Measurements from ENCODE around the gene SAE1.

Gene SAE1

DNA sequence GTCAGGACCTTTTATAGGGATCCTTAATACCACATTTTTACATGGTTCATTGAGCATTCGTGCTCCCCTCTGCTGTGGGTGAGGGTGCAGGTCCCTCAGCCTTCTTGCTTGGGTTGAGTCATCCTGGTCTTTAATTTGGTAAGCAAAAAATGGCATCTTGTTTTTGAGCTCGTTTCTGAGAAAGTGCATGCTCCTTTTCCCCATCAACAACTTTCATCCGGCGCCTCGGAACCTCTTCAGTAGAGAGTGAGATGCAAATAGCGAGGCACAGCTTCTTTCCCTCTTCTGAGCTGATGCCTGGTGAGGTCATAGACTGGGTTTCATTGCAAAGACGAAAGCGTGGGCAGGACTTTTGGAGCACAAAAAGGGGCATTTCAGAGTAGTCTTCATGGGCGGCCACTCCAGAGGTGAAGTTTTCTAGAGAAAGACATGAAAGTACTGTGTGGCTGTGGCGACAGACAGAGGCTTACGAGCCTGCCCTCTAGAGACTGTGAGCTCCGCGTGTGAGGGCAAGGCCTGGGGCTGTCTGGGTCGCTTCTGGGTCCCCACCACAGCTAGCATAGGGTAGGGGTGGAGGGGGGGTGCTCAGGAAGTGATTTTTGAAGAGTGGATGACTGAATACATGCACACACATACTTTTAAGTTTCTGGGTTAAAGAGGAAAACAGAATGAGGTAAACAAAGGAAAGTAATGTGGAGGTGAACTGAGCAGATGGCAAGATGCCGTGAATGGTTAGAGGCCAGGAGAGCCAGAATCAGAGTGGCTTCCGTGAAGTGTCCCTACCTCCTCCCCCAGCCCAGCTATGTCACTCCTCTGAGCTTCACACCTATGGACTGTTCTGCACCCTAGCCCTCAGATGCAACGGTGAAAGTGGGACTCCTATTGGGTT is 56.1 kb downstream of the SAE1 start:
- no peak overlapping the region for H3K4me3 ChIP-seq (ENCODE audit: low read length)
- H3K9me3 ChIP-seq (ENCODE audit: control insufficient read depth, low read length) = no peaks in the 10 kb centered on the region
- H3K9ac ChIP-seq (ENCODE audit: low read length) = no peak overlapping the region

DNA sequence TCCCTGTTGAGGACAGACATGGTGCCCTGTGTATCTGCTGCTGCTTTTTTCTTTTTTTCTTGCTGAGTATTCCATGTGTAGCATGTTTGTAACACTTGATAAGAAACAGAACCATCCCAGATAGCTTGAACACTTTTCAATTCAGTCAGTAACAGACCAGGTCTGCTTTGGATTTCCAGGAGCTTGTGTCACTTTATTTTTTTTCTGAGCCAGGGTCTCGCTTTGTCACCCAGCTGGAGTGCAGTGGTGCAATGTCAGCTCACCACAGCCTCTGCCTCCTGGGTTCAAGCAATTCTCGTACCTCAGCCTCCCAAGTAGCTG is 56.7 kb downstream of the SAE1 start:
- no peaks in the 10 kb centered on the region for H3K9me3 ChIP-seq (ENCODE audit: control insufficient read depth, low read length)
- H3K9ac ChIP-seq (ENCODE audit: low read length) = no peak overlapping the region
- H3K27me3 ChIP-seq (ENCODE audit: control insufficient read depth, insufficient read depth, low read length) = no peaks in the 10 kb centered on the region
- H3K4me3 ChIP-seq (ENCODE audit: low read length) = no peak overlapping the region
- peaks cover 19% of the 10 kb centered on the region for H3K4me1 ChIP-seq (ENCODE audit: control insufficient read depth, insufficient read depth, low read length)
- H3K36me3 ChIP-seq (ENCODE audit: control insufficient read depth, insufficient read depth, low read length) = no peaks in the 10 kb centered on the region

More for the DNA sequence above, 56.1 kb downstream of the SAE1 start:
- H3K4me1 ChIP-seq (ENCODE audit: control insufficient read depth, insufficient read depth, low read length) = peaks cover 19% of the 10 kb centered on the region
- H3K36me3 ChIP-seq (ENCODE audit: control insufficient read depth, insufficient read depth, low read length) = no peaks in the 10 kb centered on the region
- H3K27me3 ChIP-seq (ENCODE audit: control insufficient read depth, insufficient read depth, low read length) = no peaks in the 10 kb centered on the region

DNA sequence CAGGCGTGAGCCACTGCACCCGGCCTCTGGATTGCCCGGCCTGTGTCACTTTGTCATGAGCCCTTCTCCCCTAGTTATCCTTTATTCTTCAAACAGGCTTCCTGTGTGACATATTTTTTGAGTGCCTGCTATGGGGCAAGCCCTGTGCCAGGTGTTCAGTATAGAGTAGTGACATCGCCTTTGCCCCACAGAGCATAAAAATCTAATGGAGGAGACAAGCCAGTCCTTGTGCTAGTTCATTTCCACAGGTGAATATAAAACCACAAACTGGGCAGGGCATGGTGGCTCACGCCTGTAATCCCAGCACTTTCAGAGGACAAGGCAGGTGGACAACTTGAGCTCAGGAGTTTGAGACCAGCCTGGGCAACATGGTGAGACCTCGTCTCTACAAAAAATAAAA is 57.2 kb downstream of the SAE1 start:
- Histone ChIP-seq H3K36me3 (ENCODE audit: control insufficient read depth, insufficient read depth, low read length) (no peaks in the 10 kb centered on the region), H3K9ac (ENCODE audit: low read length) (no peak overlapping the region), H3K9me3 (ENCODE audit: control insufficient read depth, low read length) (no peaks in the 10 kb centered on the region), H3K27me3 (ENCODE audit: control insufficient read depth, insufficient read depth, low read length) (no peaks in the 10 kb centered on the region), H3K4me1 (ENCODE audit: control insufficient read depth, insufficient read depth, low read length) (peaks cover 19% of the 10 kb centered on the region), H3K4me3 (ENCODE audit: low read length) (no peak overlapping the region)

DNA sequence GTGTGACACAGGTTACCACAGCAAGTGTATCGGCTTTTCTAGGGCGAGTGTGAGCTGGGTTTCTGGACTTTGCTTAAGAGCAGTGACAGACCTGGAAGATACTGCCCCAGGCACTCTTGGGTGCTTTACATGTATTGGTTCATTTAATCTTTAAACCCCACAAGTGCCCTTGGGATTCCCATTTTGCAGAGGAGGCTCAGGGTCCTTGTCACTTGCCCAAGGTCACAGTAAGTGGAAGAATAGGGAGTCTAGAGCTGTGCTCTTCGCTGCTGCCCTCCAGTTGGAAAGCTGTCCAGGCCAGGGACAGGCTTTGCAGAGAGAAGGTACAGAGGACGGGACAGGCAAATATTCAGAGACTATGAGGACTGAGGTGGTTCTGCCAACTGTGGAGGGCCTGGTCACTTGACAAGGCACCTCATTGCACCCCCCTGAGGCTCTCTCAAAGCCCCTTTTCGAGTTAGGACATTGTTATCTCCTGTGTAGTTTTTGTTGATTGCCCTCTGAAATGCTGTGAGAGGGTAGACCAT is 57.9 kb downstream of the SAE1 start:
- H3K4me1 ChIP-seq (ENCODE audit: control insufficient read depth, insufficient read depth, low read length) = peaks cover 19% of the 10 kb centered on the region
- no peak overlapping the region for H3K4me3 ChIP-seq (ENCODE audit: low read length)
- no peak overlapping the region for H3K9ac ChIP-seq (ENCODE audit: low read length)
- no peaks in the 10 kb centered on the region for H3K27me3 ChIP-seq (ENCODE audit: control insufficient read depth, insufficient read depth, low read length)
- no peaks in the 10 kb centered on the region for H3K9me3 ChIP-seq (ENCODE audit: control insufficient read depth, low read length)
- no peaks in the 10 kb centered on the region for H3K36me3 ChIP-seq (ENCODE audit: control insufficient read depth, insufficient read depth, low read length)

DNA sequence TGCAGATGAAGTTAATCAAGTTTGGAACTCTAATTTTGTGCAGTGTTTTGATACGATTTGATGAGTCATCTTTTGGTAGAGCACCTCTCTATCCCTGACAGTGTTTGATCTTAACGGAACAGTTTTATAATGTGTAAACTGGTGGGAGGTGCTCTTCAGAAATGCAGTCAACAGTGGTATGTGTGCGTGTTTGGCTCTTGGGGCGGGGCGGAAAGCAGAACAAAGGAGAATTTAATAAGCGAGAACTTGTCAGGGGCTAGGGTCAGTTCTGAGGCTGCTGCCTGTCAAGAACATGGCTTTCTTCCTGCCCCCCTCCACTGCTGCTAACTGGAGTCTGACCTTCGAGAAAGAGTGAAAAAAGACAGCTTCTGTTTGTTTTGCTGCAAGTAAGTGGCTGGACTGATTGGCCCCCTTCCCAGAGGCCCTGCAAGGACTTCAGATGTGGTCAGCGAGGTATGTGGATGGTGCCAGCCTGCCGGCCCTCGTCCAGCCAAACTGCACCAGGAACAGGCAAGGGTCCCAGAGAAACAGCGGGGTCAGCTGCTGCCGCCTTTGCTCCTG is 59.6 kb downstream of the SAE1 start:
- H3K4me3 ChIP-seq (ENCODE audit: low read length) = no peak overlapping the region
- H3K9ac ChIP-seq (ENCODE audit: low read length) = no peak overlapping the region
- no peaks in the 10 kb centered on the region for H3K27me3 ChIP-seq (ENCODE audit: control insufficient read depth, insufficient read depth, low read length)
- no peaks in the 10 kb centered on the region for H3K9me3 ChIP-seq (ENCODE audit: control insufficient read depth, low read length)
- peaks cover 19% of the 10 kb centered on the region for H3K4me1 ChIP-seq (ENCODE audit: control insufficient read depth, insufficient read depth, low read length)
- H3K36me3 ChIP-seq (ENCODE audit: control insufficient read depth, insufficient read depth, low read length) = no peaks in the 10 kb centered on the region

DNA sequence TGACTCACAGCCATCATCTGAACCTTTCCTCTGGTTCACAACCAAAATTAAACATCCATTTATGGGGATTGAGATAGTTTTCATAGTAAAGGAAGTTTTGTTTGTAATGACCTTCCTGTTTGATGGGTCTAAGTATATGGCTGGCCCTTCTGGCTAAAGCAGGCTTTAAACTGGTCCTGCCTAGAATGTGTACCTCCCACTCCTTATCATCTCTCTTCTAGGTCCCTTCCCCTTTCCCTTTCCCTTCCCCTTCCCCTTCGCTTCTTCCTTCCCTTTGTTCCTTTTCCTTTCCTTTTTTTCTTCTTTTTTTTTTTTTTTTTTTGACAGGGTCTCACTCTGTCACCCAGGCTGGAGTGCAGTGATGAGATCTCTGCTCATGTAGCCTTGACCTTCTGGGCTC is 64.8 kb downstream of the SAE1 start:
- H3K27me3 ChIP-seq (ENCODE audit: control insufficient read depth, insufficient read depth, low read length) = no peaks in the 10 kb centered on the region
- H3K9ac ChIP-seq (ENCODE audit: low read length) = no peak overlapping the region
- H3K4me3 ChIP-seq (ENCODE audit: low read length) = no peak overlapping the region
- H3K9me3 ChIP-seq (ENCODE audit: control insufficient read depth, low read length) = no peaks in the 10 kb centered on the region
- H3K4me1 ChIP-seq (ENCODE audit: control insufficient read depth, insufficient read depth, low read length) = peaks cover 5% of the 10 kb centered on the region
- peaks cover 6% of the 10 kb centered on the region for H3K36me3 ChIP-seq (ENCODE audit: control insufficient read depth, insufficient read depth, low read length)

DNA sequence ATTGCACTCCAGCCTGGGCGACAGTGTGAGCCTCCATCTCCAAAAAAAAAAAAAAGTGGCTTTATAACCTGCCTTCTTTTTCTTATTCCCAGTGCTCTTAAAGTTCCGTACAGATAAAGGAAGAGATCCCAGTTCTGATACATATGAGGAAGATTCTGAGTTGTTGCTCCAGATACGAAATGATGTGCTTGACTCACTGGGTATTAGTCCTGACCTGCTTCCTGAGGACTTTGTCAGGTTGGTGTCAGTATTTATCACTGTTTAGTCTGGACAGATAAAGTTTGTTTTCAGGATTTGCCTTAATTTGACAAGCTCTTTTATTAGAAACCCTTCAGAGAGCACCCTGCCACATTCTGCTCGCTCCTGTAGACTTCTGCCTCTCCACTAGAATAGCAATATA is 66.5 kb downstream of the SAE1 start:
- H3K9me3 ChIP-seq (ENCODE audit: control insufficient read depth, low read length) = no peaks in the 10 kb centered on the region
- H3K27me3 ChIP-seq (ENCODE audit: control insufficient read depth, insufficient read depth, low read length) = no peaks in the 10 kb centered on the region
- peaks cover 6% of the 10 kb centered on the region for H3K36me3 ChIP-seq (ENCODE audit: control insufficient read depth, insufficient read depth, low read length)
- no peak overlapping the region for H3K4me3 ChIP-seq (ENCODE audit: low read length)
- H3K9ac ChIP-seq (ENCODE audit: low read length) = no peak overlapping the region
- H3K4me1 ChIP-seq (ENCODE audit: control insufficient read depth, insufficient read depth, low read length) = no peaks in the 10 kb centered on the region

- Histone ChIP-seq H3K9ac (ENCODE audit: low read length) (no peak overlapping the region), H3K36me3 (ENCODE audit: control insufficient read depth, insufficient read depth, low read length) (peaks cover 12% of the 10 kb centered on the region), H3K4me1 (ENCODE audit: control insufficient read depth, insufficient read depth, low read length) (no peaks in the 10 kb centered on the region), H3K9me3 (ENCODE audit: control insufficient read depth, low read length) (no peaks in the 10 kb centered on the region), H3K4me3 (ENCODE audit: low read length) (no peak overlapping the region), H3K27me3 (ENCODE audit: control insufficient read depth, insufficient read depth, low read length) (no peaks in the 10 kb centered on the region)
These were observed 69.9 kb downstream of the SAE1 start for GRCh38 chr19:47200530-47200929.

- no peaks in the 10 kb centered on the region for H3K27me3 ChIP-seq (ENCODE audit: control insufficient read depth, insufficient read depth, low read length)
- H3K4me1 ChIP-seq (ENCODE audit: control insufficient read depth, insufficient read depth, low read length) = no peaks in the 10 kb centered on the region
- H3K9ac ChIP-seq (ENCODE audit: low read length) = no peak overlapping the region
- peaks cover 6% of the 10 kb centered on the region for H3K36me3 ChIP-seq (ENCODE audit: control insufficient read depth, insufficient read depth, low read length)
- H3K4me3 ChIP-seq (ENCODE audit: low read length) = no peak overlapping the region
- H3K9me3 ChIP-seq (ENCODE audit: control insufficient read depth, low read length) = no peaks in the 10 kb centered on the region
These were observed 72.6 kb downstream of the SAE1 start for GRCh38 chr19:47203254-47203653.

GRCh38 chr19:47209319-47210179 is 78.9 kb downstream of the SAE1 start:
- H3K4me1 ChIP-seq (ENCODE audit: control insufficient read depth, insufficient read depth, low read length) = no peaks in the 10 kb centered on the region
- no peak overlapping the region for H3K4me3 ChIP-seq (ENCODE audit: low read length)
- peaks cover 6% of the 10 kb centered on the region for H3K36me3 ChIP-seq (ENCODE audit: control insufficient read depth, insufficient read depth, low read length)
- no peaks in the 10 kb centered on the region for H3K9me3 ChIP-seq (ENCODE audit: control insufficient read depth, low read length)
- no peaks in the 10 kb centered on the region for H3K27me3 ChIP-seq (ENCODE audit: control insufficient read depth, insufficient read depth, low read length)
- no peak overlapping the region for H3K9ac ChIP-seq (ENCODE audit: low read length)

DNA sequence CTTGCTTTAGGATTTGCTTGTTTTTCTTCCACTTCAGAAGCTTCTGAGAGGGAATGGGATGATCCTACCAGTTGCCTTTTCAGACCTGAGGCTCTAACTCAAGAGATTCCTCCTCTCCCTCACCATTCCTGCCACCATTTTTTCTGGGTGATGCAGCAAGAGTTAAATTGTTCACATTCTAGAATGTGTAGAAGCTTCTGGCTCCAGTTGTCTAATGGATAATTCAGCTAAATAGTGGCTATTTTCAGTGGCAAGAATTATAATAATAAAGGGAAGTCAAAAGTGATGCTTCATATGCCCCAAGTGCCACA is 79.5 kb downstream of the SAE1 start:
- H3K4me3 ChIP-seq (ENCODE audit: low read length) = no peak overlapping the region
- H3K27me3 ChIP-seq (ENCODE audit: control insufficient read depth, insufficient read depth, low read length) = no peaks in the 10 kb centered on the region
- peaks cover under 1% of the 10 kb centered on the region for H3K36me3 ChIP-seq (ENCODE audit: control insufficient read depth, insufficient read depth, low read length)
- peaks cover under 1% of the 10 kb centered on the region for H3K4me1 ChIP-seq (ENCODE audit: control insufficient read depth, insufficient read depth, low read length)
- H3K9ac ChIP-seq (ENCODE audit: low read length) = peak overlapping the region; percentile 22
- no peaks in the 10 kb centered on the region for H3K9me3 ChIP-seq (ENCODE audit: control insufficient read depth, low read length)
